Choroid plexus epithelial cell (primary cell): Measurements from ENCODE around the gene TIAM2.

Experiments
- DNase-seq: peaks from one replicate; pipeline ENCODE4 v3.0.0-alpha.2; 2010; ENCODE audit warnings: low read depth
- H3K4me3 ChIP-seq: 2 replicates; pipeline ENCODE4 v1.5.1; 2011; ENCODE audit warnings: low read depth, mild to moderate bottlenecking, control low read depth, low read length, moderate library complexity
- TF ChIP-seq, protein P1 (sequence below): conservative IDR thresholded peaks from 2 replicates; pipeline ENCODE4 v1.5.1; 2011; ENCODE audit warnings: low read depth, mild to moderate bottlenecking, control low read depth, inconsistent platforms, low read length, moderate library complexity

Gene TIAM2

DNA sequence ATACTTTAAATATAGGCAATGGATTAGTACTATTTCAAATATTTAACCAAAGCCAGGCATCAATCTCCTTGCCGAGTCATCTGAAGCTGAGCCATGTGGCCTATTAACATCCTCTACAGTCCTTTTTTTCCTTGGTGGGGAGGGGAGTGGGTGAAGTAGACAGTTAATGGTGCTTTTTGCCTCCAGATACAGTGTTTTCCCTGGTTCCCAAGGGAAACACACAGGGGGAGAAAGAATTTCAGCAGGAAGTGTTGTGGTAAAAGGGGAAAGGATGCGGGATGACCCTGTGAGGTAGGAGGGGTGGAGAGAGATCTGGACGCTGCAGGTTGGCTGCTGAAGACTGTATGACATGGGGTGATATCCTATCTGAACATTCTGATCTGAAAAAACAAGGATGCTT is 278.3 kb downstream of the TIAM2 start:
- DNase-seq: peak; percentile 96
- H3K4me3 ChIP-seq: no peak overlapping the region
- TF ChIP-seq, protein P1, sequence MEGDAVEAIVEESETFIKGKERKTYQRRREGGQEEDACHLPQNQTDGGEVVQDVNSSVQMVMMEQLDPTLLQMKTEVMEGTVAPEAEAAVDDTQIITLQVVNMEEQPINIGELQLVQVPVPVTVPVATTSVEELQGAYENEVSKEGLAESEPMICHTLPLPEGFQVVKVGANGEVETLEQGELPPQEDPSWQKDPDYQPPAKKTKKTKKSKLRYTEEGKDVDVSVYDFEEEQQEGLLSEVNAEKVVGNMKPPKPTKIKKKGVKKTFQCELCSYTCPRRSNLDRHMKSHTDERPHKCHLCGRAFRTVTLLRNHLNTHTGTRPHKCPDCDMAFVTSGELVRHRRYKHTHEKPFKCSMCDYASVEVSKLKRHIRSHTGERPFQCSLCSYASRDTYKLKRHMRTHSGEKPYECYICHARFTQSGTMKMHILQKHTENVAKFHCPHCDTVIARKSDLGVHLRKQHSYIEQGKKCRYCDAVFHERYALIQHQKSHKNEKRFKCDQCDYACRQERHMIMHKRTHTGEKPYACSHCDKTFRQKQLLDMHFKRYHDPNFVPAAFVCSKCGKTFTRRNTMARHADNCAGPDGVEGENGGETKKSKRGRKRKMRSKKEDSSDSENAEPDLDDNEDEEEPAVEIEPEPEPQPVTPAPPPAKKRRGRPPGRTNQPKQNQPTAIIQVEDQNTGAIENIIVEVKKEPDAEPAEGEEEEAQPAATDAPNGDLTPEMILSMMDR: no peak

DNA sequence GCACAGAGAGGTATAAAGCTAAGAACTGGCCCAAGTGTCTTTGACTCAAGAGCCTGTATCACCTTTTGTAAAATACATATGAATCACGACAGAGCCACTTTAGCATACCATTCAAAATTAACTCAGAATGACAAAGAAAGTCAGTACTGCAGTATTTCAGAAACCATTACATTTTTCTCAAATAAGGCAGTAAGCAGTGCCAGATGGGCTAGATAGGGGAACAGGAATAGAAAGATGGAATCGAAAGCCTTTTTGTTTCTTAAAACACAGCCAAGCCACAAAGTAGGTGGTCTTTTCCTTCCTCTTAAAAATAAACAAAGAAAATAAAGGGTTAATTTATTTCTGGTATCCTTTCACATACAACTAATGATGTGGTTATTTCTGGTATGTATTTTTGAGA is 279.0 kb downstream of the TIAM2 start:
- TF ChIP-seq, protein P1: no peak
- DNase-seq: peak; percentile 14

DNA sequence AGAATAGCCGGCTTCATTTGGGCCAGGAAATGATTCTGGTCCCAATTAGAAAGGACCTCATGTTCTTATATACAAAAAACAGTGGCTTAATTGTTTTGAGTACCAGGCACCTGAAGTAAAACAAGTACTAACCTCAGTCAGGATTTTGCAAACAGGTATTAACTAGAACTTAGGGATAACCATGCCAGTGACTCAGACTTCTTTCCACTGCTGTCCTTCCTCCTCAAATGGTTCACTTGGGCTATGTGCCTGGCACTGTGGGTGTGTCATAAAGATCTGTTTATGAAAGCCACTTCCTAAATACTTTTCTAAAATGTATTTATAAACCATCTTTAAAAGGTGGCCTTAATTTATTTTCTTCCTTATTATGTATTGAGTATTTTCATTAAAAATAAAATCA is 279.4 kb downstream of the TIAM2 start:
- peak; percentile 37 for DNase-seq
- TF ChIP-seq, protein P1: no peak

More for the DNA sequence above, 279.0 kb downstream of the TIAM2 start:
- no peak overlapping the region for H3K4me3 ChIP-seq

DNA sequence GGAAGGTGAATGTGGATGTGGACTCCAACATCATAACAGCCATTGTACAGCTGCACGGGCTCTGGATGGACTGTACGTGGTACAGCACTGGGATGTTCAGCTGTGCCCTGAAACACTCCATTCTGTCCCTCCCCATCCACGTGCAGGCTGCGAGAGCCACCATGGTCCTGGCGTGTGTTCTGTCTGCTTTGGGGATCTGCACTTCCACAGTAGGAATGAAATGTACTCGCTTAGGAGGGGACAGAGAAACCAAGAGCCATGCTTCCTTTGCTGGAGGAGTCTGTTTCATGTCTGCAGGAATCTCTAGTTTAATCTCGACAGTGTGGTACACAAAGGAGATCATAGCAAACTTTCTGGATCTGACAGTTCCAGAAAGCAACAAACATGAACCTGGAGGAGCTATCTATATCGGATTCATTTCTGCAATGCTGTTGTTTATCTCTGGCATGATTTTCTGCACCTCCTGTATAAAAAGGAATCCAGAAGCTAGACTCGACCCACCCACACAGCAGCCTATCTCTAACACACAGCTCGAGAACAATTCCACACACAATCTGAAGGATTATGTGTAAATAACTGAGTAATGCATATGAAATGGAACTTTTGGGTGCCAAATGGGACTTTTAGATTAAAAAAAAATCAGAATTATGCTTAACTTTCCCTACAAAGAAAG is 280.8 kb downstream of the TIAM2 start:
- TF ChIP-seq, protein P1: no peak
- no peak overlapping the region for H3K4me3 ChIP-seq
- peak; percentile 49 for DNase-seq

More for the DNA sequence above, 279.4 kb downstream of the TIAM2 start:
- no peak overlapping the region for H3K4me3 ChIP-seq

DNA sequence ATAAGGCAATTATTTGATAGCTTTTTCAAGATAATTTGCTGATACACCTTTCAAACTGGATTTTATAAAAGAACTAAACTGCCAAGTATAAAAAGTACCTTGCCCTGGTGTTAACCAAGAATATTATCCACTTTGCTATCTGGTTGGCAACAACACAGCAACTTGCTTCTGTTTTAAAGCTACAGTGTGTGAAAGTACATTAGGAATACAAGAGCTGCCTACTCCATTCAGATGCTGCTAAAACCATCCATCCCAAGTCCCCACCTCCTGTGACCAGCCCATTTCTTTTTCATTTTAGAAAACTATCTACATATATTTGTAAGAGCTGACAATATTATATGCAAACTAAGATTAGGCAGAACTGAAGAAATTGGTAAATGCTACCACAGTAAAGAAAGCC is 281.5 kb downstream of the TIAM2 start:
- no peak overlapping the region for H3K4me3 ChIP-seq
- TF ChIP-seq, protein P1: no peak
- DNase-seq: peak; percentile 37

DNA sequence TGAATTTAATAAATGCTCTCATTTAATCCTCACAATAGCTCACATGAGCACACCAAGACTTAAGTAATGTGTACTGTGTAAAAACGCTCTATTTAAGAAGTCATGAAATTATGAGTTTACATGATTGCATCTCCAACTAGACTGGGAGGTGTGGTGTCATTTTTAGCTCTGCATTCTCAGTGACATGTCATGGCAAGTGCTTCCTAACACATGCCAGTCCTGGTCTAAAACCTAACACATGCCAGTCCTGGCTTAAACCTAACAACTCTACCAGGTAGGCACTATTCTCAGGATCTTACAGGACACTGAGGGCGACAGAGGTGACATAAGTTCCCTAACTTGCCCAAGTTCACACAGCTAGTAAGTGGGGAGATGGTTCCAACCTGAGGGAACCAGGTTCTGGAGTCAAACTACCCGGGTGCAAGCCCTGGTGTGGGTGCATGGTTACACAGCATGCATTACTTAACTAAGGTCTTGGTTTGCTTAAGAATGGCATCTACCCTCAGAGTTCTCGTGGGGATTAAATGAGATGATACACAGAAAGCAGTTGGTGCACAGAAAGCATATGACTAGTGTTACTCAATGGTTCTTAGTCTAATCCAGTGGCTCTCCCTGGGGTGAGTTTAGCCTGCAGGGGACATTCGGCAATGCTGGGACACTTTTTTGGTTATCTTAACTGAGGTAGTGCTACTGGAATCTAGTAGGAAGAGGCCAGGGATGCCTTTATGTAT is 283.4 kb downstream of the TIAM2 start:
- TF ChIP-seq, protein P1: no peak
- DNase-seq: no peak
- no peak overlapping the region for H3K4me3 ChIP-seq
